Hair follicular keratinocyte (primary cell): ENCODE data around the gene TBX19. TPM values are rescaled to one million over a fixed set of nuclear protein-coding genes. Genes with fewer than 3 reads are reported as not detected.

Source experiments
- total RNA-seq: library from RNA; depleted of rRNA; stranded (reverse); fragments of >200 nt; gene quantifications from 2 replicates; pipeline ENCODE4 v1.2.3, GENCODE V29; 2015

Gene TBX19
- total RNA-seq = 0.15 and 0.47 TPM in 2 replicates

GRCh38 chr1:168280296-168280927 is at the start of gene TBX19:
TBX19 (plus strand) TSS chr1:168280877; CDS start chr1:168281091, 214 bp downstream.

Other genes starting within 250 kb of the TBX19 start
- 16.1 and 23.4 TPM in 2 replicates for gene GPR161, start 143.9 kb upstream of the TBX19 start, total RNA-seq
- gene TIPRL, start 101.9 kb upstream of the TBX19 start, total RNA-seq = 33.3 and 40.9 TPM in 2 replicates
- gene SFT2D2, start 54.9 kb upstream of the TBX19 start, total RNA-seq = 22.5 and 25.5 TPM in 2 replicates